HG02571 (cell line): ENCODE measurements around the gene RAB20.
"Not testable (repeated sequence)": the region's sequence is repeated elsewhere in the genome, so short reads cannot be mapped to it uniquely, and the experiment has no call there.

Experiments used
- ATAC-seq: cut with Tn5 transposase; IDR thresholded peaks from one replicate; pipeline ENCODE4 v1.9.1; 2021; ENCODE audit warnings: mild to moderate bottlenecking, moderate library complexity; ENCODE audit not compliant: unreplicated experiment

RAB20 gene

GRCh38 chr13:110561344-110562035, at the start of gene RAB20:
TSS of gene RAB20 (minus strand) at chr13:110561722. CDS start at chr13:110561519, 203 bp downstream.
- ATAC-seq: peak; percentile 64

GRCh38 chr13:110610955-110611595, 49.6 kb upstream of the RAB20 start:
- ATAC-seq: no peak

- ATAC-seq: no peak
These were observed 46.2 kb upstream of the RAB20 start for GRCh38 chr13:110607675-110608224.

GRCh38 chr13:110606281-110606680, 44.8 kb upstream of the RAB20 start:
- ATAC-seq: not testable (repeated sequence)

GRCh38 chr13:110605132-110605531, 43.6 kb upstream of the RAB20 start:
- no peak for ATAC-seq

GRCh38 chr13:110600980-110601379, 39.5 kb upstream of the RAB20 start:
- no peak for ATAC-seq

- no peak for ATAC-seq
These were observed 38.8 kb upstream of the RAB20 start for GRCh38 chr13:110600261-110600819.

- ATAC-seq: no peak
These were observed 35.6 kb upstream of the RAB20 start for GRCh38 chr13:110597041-110597689.

GRCh38 chr13:110593430-110594130, 32.1 kb upstream of the RAB20 start:
- peak; percentile 56 for ATAC-seq

- ATAC-seq: no peak
These were observed 31.1 kb upstream of the RAB20 start for GRCh38 chr13:110592665-110593064.

- no peak for ATAC-seq
These were observed 29.1 kb upstream of the RAB20 start for GRCh38 chr13:110590577-110590976.

- no peak for ATAC-seq
These were observed 28.4 kb upstream of the RAB20 start for GRCh38 chr13:110589793-110590390.

- ATAC-seq: no peak
These were observed 21.8 kb upstream of the RAB20 start for GRCh38 chr13:110583178-110583865.

- ATAC-seq: no peak
These were observed 21.0 kb upstream of the RAB20 start for GRCh38 chr13:110582421-110582954.

GRCh38 chr13:110581506-110582185, 20.1 kb upstream of the RAB20 start:
- no peak for ATAC-seq

GRCh38 chr13:110580800-110581199, 19.3 kb upstream of the RAB20 start:
- ATAC-seq: no peak

GRCh38 chr13:110578363-110578762, 16.8 kb upstream of the RAB20 start:
- no peak for ATAC-seq

- no peak for ATAC-seq
These were observed 15.4 kb upstream of the RAB20 start for GRCh38 chr13:110576736-110577476.
